ENCODE data around the gene BTBD8.
A peak's percentile ranks its signal among the peaks of the same experiment; 100 is the strongest.

BTBD8 gene

GRCh38 chr1:92080128-92080985 is at the start of gene BTBD8:
Gene BTBD8 (plus strand): TSS chr1:92080345. CDS start chr1:92080572, 227 bp downstream.
- DNase-seq (ENCODE audit: low read depth, low spot score): no peak
- ChIA-PET CTCF (interaction anchor here (2.7 kb wide), 1 partner anchor 211 kb away, joined by 9 read pairs; no protein-coding TSS in a partner anchor), POLR2A (no interaction called here)
- H3K4me3 ChIP-seq (ENCODE audit: low read depth, low read length): peak within 1 kb of the TSS; percentile 79
- TF ChIP-seq CTCF (IDR thresholded peaks at IDR 0.05; ENCODE audit: insufficient read depth, low read length, missing control alignments): no peak

GRCh38 chr1:92030656-92031107 is 49.5 kb upstream of the BTBD8 start:
- TF ChIP-seq CTCF (IDR thresholded peaks at IDR 0.05; ENCODE audit: insufficient read depth, low read length, missing control alignments): no peak
- no peak overlapping the region for H3K4me3 ChIP-seq (ENCODE audit: low read depth, low read length)
- ChIA-PET CTCF (interaction anchor here (1.0 to 2.0 kb wide), 2 partner anchors 10 to 34 kb away, joined by 4 to 6 read pairs; no protein-coding TSS in a partner anchor), POLR2A (no interaction called here)
- DNase-seq (ENCODE audit: low read depth, low spot score): no peak

- TF ChIP-seq CTCF (IDR thresholded peaks at IDR 0.05; ENCODE audit: insufficient read depth, low read length, missing control alignments): no peak
- no peak for DNase-seq (ENCODE audit: low read depth, low spot score)
- no peak overlapping the region for H3K4me3 ChIP-seq (ENCODE audit: low read depth, low read length)
- ChIA-PET CTCF (interaction anchor here (1.0 to 2.0 kb wide), 2 partner anchors 11 to 35 kb away, joined by 4 to 6 read pairs; no protein-coding TSS in a partner anchor), POLR2A (no interaction called here)
Measured at GRCh38 chr1:92031281-92032110, 48.6 kb upstream of the BTBD8 start.

GRCh38 chr1:92037400-92037799 is 42.7 kb upstream of the BTBD8 start:
- POLR2A ChIA-PET: no interaction called here
- CTCF ChIA-PET: no interaction called here
- no peak for DNase-seq (ENCODE audit: low read depth, low spot score)
- no peak for TF ChIP-seq CTCF (IDR thresholded peaks at IDR 0.05; ENCODE audit: insufficient read depth, low read length, missing control alignments)
- no peak overlapping the region for H3K4me3 ChIP-seq (ENCODE audit: low read depth, low read length)

GRCh38 chr1:92038695-92039346 is 41.3 kb upstream of the BTBD8 start:
- ChIA-PET CTCF (no interaction called here), POLR2A (no interaction called here)
- H3K4me3 ChIP-seq (ENCODE audit: low read depth, low read length): no peak overlapping the region
- no peak for TF ChIP-seq CTCF (IDR thresholded peaks at IDR 0.05; ENCODE audit: insufficient read depth, low read length, missing control alignments)
- DNase-seq (ENCODE audit: low read depth, low spot score): no peak
